ENCODE results near the gene GULP1. TPM values are rescaled to one million over a fixed set of nuclear protein-coding genes. Genes with fewer than 3 reads are reported as not detected.

Gene GULP1
- polyA plus RNA-seq, 12 donors: 18.2 to 31.0 (median 22.6) TPM; not detected in 1

DNA sequence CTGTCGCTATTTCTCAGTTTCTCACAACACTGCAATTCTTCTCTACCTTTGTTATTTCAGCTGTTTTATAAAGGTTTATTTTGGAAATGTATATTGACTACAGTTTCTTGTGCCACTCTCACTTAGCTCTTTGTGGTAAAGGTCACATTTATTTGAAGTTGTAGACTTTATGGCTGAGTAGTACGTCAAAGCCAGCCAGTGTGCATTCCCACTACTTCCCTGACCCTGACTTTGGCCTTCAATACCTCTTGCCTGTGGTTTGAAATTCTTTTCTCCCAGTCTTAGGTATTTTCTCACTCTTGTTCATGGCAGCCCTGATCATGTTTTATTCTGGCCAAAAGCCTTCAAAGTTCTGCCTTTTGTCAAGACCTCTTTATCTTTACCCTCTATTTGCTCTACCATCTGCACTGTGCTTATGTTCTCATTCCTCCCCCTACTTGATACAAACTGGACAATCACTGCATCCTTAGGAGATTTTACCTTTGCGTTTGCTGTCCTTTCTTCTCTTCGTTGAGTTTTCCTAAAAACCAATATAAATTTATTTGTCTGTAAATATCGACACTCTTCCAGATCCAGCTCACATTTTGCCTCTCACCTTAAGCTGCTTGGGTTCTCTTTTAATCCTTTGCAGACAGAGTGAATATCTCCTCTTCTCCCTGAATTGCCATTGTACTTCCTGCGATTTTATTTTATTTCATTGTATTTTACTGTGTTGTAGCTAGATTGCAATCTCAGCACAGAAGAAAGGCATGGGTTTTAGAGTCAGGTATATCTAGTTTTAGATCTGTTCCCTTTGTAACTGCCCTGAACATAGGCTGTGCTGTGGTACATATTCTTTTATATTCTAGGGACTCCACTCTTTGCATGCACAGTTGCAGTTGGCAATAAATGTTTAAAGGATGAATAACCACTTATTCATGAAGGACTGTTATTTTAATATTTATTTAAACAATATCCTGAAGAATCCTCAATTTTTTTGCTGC is 31.2 kb downstream of the GULP1 start:
- no peak for DNase-seq

DNA sequence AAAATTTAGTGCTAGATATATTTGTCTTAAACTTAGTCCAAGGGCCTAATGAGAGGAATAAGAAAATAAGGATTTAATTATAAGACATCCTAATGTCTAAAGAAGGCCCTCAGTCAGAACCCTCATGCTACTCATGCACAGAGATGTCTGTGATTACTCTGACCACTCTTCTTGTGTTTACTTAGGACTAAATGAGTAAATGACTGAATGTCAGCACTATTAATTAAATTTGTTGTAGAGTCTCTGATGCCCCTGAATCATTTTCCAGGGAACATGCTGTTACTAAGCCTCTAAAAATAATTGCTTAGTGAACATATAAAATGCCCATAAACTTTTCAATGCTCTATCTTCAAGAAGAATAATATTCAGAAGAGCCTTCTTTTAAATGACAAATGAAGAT is 32.4 kb downstream of the GULP1 start:
- no peak for DNase-seq

DNA sequence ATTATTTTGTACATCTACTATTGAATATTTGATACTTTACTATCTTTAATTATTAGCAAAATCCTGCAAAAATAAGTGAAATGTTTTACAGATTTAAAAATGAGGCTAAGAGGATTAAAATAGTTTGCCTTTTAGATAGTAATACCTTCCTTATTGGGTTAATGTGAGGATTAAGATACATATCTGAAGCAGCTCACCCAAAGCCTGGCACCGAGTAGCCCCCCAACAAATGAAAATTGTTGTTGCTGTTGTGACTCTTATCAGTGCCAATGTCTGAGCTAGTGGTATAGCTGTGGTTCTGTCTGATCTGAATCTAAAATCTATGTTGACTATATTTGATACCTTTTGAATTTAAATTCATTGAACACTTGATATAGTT is 34.6 kb downstream of the GULP1 start:
- no peak for DNase-seq

DNA sequence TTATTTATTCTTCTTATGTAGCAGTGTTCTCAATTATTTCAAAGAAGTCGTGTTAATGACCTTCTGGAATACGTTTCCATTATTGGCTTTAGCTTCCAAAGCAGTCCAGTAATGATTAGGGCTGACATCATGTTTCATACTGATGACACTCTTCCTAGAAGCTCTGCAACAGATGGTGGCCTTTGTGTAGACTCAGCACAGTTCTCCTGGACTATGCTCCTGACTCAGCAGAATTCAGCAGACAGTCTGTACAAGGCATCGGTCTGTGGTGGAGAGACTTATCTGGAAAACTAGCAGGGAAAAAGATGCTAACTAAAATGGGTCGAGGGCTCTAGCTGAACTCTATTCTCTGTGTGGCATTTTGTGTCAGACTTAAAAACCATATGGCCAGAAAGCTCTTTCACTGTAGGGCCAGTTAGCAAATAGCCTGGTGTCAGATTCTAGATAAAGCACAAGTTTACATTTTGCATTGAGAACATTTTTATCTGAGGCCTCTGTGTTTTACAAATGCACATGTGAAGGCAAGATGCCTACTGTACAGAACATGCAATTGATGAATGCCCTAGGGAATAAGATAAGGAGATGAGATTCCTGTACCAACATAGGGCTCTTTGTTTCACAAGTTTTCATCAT is 35.1 kb downstream of the GULP1 start:
- no peak for DNase-seq

DNA sequence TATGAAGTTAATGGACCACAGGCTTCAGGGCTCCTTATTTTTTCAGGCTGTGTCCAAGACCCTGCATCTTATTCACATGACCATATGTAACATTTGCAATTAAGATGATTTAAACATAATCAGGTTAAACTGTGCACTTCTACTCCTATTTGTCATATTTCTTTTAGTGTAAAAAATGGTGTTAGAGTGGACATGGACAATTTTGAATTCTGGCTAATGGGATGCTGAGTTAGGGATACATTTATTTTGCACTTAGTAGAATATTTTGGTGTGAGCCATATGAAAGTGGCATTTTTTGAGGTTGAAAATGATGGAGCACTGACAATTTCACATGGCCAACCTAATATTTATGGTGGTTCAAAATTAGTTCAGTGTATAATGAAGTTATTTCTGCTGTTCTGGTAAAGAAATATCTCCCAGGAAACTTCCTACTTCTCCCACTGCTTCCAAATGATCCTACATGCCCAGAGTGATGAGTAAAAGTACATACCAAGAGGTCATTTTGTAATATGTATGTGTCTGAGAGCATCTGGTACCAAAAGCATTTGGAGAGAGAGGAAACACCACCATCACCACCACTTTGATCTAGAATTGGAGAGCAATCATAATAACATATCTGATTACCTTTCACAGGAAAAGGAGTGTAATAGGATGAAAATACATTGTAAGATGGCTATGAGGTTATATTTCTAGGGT is 36.0 kb downstream of the GULP1 start:
- DNase-seq: no peak

DNA sequence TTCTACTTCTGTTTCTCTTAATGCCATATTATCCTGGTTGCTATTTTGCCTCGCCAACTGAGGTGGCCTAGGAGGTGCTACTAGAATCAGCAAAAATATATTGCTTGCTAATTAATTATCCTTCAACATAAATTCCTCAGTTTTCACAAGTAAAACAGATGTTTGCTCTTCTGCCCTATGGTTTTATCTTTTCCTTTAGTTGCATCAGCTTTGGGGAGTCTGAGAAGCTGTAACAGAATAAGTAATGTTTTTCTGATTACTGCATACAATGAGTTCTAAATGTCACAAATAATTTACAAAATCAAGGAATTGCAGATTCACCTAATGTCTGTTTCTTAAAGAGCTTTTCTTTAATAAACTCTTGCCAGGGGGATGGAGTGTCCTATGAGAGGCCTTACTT is 36.7 kb downstream of the GULP1 start:
- no peak for DNase-seq

DNA sequence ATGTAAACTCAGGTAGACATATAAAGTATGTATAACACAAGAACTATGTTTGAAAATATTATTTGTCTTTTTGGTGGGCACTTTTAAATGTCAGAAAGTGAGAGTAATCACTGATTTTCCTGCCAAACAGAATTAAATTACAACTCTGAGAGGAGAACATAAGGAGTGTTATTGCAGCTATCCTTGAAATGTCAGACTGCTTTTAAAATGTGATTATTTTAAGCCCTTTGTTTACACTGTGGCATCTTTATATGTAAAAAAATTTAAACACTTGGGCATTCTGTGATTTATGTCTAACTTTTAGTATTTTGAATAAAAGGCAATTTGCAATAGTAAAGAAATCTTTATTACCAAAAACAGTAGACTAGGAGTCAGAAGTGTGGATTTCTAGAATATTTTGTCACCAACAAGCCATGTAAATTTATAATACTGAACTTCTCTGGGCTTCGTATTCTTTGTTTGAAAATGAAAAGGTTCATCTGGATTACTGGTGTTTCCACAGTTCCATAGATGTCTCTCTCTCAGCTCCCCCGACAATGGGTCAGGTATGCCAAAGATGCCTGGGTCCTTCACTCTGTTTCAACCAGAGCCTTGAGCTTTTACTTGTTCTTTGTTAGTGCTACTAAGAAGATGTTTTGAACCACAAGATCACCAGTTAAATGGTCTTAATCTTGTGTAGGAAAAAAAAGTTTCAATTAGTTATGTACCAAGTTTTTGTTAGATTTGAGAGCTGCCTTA is 38.8 kb downstream of the GULP1 start:
- DNase-seq: no peak

DNA sequence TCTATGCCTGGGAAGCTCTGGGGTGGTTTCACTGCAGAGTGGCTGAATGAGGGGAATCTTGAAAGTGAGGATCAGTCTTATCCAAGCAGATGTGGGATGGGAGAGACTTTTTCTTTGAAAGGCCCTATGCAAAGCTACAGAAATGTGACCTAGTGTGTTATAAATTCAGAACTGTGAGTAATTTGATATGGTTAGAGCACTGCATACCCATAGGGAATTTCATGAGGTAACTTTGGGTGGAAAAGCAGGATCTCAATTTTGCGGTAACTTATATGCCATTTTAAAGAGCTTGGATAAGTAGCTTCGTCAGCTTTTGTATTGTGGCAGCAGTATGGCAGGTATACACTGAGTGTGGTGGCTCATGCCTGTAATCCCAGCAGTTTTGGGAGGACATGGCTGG is 40.9 kb downstream of the GULP1 start:
- no peak for DNase-seq

DNA sequence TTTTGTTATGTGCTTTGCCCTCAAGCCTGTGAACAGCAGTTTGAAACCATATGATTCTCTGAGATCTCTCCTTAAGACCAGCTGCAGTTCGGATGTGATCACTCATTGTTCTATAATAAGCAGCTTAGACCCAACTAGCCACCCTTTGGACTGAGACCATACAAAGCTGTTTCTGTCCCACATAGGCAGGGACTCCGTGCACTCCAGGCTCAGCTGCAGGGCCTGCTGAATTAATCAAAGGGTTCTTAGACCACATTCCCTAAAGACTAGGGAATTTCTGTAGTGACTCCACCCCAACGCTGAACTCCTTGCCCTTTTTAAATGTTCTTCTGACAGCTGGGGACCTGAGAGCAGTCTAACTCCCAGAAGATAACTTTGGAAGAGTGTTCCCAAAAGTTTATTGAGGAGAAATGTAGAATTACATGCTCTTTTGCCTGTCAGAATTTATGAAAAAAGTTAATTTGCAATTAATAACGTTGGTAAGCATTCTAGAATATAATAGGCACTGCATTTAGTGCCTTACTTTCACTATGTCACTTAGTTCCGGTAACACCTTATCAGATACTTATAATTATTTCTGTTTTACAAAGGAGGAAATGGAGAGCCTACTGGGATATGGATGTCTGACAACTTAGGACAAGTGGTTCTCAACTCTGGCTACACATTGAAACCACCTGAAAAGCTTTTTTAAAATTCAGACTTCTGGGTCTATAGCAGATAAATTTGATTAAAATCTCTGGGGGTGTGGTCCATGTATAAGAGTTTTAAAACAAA is 42.3 kb downstream of the GULP1 start:
- peak; percentile 30 for DNase-seq

DNA sequence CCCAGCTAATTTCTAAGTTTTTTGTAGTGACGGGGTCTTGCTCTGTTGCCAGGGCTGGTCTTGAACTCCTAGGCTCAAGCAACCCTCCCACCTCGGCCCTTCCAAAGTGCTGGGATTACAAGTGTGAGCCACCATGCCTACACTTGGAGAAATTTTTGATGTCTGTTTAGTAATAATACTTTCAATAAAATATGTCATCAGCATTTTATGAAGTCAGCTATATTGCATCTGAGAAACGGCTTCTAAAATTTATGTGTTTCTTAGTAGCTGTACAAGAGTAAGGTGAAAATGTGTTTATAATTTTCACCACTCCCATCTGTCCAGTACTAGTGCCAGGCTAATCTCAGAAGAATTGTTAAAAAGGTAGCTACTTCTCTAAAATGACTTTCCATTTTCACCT is 46.8 kb downstream of the GULP1 start:
- DNase-seq: no peak

DNA sequence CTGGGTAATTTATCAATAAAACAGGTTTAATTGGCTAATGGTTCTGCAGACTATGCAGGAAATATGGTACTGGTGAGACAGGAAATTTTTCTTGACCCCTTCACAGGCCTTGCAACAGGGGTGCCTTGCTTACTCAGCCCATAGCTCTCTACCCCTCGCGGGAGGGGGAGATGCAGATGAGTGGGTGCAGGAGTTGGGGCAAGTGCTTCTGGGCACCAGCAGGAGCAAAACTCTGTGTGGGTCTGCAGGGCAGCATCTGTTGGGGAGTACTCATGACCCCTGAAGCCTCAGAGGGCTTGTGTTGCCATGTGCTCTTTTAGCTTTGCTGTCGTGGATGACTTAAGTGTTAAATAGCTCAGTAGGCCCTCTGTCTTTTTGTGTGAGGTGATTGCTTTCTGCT is 48.6 kb downstream of the GULP1 start:
- DNase-seq: no peak

DNA sequence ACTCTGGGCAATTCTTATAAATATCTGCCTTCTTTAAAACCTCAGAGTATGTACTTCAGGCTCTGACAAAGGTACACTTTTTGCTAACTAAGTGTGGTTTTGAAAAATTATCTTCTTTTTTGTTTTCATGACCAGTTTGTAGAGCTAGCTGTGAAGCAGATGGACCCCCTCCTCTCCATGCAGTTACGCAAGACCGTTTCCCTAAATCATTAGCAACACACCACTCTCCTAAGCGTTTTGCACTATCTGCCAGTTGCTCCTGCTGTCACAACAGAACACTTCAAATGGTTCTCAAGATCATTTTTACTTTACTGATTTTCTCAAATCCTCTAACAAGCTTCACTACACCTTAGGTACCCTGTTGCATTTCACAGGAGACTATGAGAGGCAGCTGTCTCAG is 53.3 kb downstream of the GULP1 start:
- no peak for DNase-seq

DNA sequence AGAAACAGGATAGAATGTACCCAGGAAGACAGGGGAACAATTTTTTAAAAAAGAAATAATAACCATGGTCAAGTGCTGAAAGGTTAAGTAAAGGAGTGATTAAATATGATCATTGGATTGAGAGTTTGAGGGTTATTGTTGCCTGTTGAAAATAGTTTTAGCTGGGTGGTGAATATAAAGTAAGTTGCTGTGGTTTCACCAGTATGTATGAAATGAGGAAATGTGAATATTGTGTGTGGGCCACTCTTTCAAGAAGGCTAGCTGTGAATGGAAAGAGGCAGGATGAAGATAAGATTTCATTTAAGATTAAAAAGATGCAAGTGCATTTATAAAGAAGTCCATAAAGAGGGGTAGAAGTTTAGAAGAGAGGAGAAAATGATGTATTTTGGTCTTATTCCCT is 53.8 kb downstream of the GULP1 start:
- DNase-seq: no peak

DNA sequence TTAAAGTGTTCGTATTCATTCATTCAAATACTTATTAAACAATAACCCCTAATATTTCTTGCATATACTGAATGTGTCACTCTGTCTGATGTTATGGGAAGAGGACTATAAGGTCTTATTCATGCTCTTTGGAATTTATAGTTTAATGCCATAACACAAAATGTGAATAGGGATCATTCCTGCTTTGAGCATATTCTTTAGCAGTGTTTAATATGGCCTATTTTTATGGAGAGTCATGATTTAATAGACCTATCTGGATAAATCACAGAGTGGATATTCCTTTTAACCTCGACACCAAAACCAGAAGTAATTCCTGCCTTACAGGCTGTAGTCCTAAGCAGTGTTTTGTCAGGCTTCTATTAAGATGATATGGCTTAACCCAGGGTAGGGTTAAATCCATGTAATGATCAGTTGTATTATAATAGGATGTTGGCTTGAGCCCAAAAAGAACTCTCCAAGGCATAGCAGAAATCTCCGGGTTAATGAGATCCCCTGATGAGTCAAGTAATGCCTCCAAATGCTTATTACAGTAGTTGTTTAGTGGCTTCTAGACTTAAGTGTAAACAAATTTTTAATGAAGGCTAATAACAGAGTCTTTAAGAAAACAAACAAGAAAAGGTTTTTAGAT is 54.3 kb downstream of the GULP1 start:
- DNase-seq: no peak

DNA sequence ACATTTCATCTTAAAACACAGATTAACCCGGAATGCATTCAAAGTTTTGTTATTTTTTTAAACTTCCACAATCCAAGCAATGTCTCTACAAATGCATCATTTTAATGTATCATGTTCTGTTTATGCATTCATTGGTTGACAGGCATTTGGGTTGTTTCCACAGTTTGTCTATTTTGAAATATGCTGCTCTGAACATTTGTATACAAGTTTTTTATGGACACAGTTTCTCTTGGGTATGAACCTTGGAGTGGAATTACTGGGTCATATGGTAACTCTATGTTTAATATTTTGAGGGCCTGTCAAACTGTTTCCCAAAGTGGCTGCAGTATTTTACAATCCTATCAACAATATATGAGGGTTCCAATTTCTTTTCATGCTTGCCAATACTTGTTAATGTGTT is 57.3 kb downstream of the GULP1 start:
- DNase-seq: no peak

DNA sequence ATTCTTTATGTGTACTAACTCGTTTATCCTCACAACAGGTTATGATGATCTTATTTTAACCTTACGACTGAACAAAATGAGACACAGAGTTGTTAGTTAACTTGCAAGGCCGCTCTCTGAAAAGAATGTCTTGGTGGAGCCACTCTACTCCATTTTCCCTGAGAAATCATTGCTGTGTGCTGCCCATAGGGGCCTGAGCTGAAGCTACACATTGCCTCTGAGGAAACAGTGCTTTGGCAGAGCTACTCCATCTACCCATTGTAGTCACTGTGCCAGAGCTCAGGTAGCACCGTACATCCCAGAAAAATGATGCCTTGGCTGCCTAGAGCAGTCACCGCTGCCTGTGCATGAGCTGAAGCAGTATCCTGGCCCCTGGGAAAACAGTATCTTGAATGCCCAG is 61.6 kb downstream of the GULP1 start:
- no peak for DNase-seq

DNA sequence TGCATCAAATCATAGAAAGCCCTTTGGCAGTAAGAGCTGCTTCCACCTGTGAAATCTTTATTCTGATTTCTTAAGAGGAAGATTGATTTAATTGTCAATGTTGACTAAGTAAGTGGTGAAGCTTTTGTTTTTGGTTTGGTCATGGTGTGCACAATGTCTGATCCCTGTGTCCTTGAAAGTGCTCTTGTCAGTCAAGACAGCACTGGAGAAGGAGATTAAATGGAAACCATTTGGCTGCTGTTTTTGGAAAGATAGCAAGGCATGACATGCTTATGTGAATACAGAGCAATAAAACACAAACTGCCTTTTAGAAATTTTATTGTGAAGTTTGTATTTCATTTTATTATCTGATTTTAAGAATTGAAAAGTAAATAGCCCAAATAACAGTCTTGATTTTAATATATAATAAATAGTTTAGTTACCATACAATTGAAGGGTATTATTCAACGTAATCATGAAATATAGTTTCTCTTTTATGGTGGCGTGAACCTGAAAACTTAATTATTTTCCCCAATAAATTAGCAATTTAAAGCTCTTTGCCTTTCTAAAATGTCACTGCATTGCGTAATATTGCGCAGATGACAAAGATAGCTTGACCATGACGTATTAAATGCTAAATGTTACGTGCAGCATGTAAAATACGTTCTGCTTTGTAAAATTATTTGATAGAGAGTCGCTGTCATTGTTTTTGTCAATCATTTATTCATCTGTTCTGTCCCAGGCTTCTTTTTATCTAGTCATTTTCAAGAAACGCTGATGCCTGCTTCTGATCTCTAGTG is 69.0 kb downstream of the GULP1 start:
- no peak for DNase-seq

DNA sequence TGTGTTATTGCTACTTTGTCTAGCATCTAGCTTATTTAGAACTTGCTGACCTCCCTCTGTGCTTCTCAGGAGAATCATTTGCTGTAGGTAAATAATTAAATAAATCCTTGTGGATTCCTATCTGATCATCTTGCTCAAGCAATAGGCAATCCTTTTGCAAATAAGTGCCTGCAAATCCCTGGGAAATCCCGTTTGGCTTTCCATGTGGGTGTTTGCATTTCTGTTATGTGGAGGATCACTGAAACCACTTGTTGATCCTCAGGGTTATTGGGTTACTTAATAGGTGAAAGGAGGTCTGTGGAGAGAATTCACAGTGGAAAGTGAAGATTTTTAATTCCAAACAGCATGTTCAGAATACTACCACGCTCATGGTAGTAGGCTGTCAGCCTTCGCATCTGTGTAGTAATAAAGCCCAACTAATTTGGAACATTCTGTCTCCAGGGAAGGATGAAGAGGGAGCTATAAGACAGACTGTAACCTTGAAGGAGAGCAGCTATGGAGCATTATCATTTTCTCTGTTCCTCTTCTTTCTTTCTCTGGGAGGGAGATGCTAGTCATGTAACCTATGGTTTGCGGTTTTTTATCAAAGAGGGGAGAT is 72.5 kb downstream of the GULP1 start:
- DNase-seq: peak; percentile 11

DNA sequence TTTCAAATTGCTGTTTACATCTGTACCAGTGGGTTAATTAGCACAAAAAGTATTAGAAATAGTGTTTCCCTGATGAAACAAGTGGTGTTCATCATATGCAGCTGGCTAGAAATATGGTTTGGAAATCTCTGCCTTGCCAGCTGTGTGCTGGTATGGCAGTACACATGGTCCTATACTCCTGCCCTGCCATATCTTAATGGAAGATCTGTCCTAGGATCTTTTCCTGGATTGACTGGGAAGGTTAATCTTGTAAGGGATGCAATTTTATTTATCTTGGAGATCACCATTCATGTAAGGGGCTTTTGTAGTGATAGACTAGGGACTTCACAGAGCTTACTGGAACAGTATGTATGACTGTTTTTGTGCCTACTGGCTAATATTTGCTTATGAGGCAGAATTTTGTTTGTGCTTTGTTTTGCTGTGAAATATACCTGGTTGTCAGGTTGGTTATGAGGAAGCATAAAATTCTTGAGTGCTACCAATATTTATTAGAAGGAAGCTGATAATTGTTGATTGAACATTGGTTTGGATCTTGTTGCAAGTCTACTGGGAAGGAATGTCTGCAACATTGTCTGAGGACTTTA is 73.5 kb downstream of the GULP1 start:
- no peak for DNase-seq
